D721Med (cell line): Measurements from ENCODE around the gene MCM10.
"Not testable (repeated sequence)": the region's sequence is repeated elsewhere in the genome, so short reads cannot be mapped to it uniquely, and the experiment has no call there.

ENCODE experiments used
- DNase-seq: peaks from one replicate; pipeline ENCODE4 v3.0.0; 2011; ENCODE audit warnings: low spot score; ENCODE audit not compliant: insufficient read length
- FAIRE-seq: peaks from 2 replicates; lab custom pipeline; 2011; peaks lifted over from hg19 to GRCh38; lab: Jason Lieb, UNC
- CTCF ChIP-seq: IDR thresholded peaks from 2 replicates; pipeline ENCODE4 v1.5.1; 2012; ENCODE audit warnings: mild to moderate bottlenecking, control low read depth; ENCODE audit not compliant: insufficient read depth; ENCODE audit errors: missing control alignments

Gene MCM10

GRCh38 chr10:13238271-13239077 is 77.1 kb downstream of the MCM10 start:
- DNase-seq = no peak
- FAIRE-seq = no peak
- no peak for TF ChIP-seq CTCF

- no peak for TF ChIP-seq CTCF
- FAIRE-seq (no peak), DNase-seq (no peak)
Observed at GRCh38 chr10:13239923-13240322, 78.6 kb downstream of the MCM10 start.

- DNase-seq = no peak
- no peak for TF ChIP-seq CTCF
- no peak for FAIRE-seq
Observed at GRCh38 chr10:13241613-13242012, 80.3 kb downstream of the MCM10 start.

- DNase-seq = not testable (repeated sequence)
Observed at GRCh38 chr10:13242260-13242659, 80.9 kb downstream of the MCM10 start.

GRCh38 chr10:13247246-13247645 is 85.9 kb downstream of the MCM10 start:
- no peak for TF ChIP-seq CTCF
- no peak for DNase-seq
- FAIRE-seq = no peak

More at GRCh38 chr10:13242260-13242659, 80.9 kb downstream of the MCM10 start:
- not testable (repeated sequence) for FAIRE-seq

- TF ChIP-seq CTCF = no peak
- DNase-seq (no peak), FAIRE-seq (no peak)
Observed at GRCh38 chr10:13247784-13248183, 86.4 kb downstream of the MCM10 start.

GRCh38 chr10:13253726-13254125 is 92.4 kb downstream of the MCM10 start:
- no peak for DNase-seq
- no peak for TF ChIP-seq CTCF
- no peak for FAIRE-seq
